Measurements from ENCODE around the gene C1orf87.
A peak's percentile ranks its signal among the peaks of the same experiment; 100 is the strongest.

C1orf87 gene

DNA sequence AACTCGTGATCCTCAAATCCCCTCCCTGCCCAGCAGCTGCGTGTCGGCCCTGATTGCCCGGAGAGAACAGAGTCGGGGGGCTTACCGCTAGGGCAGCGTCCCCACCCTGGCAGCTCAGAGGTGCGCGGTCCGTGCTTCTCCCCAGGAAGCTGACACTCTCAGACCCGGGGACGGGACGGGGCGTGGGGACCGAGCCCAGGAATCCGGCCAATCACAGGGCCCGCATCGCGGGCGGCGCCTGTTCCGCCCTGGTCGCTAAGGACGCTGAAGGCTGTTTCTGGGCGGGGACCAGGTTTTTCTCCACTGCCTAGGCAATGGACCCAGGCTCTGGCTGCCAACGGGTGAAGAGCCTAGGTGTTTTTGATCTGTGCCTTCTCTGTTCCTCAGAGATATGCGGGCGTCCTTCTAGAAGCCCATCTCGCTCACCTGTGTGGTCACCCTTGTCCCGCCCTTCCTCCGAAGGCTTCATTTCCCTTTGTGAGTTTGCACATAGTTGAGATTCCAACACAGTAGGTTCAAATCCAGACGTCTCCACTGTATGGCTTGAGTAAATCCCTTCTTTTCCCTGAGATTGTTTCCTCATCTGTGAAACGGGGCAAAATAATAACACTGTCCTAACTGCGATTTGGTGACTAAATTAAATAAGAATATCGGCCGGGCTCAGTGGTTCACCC lies at the start of gene C1orf87:
C1orf87 (minus strand) TSS at position 166 of the 674 bp plus-strand sequence. CDS start 1,127 bp downstream, outside the sequence.
- no peak for DNase-seq

GRCh38 chr1:60118085-60118484 lies 44.5 kb upstream of the C1orf87 start:
- peak in 3 of 14 donors; percentile 1 to 4 (median 2) for DNase-seq

DNA sequence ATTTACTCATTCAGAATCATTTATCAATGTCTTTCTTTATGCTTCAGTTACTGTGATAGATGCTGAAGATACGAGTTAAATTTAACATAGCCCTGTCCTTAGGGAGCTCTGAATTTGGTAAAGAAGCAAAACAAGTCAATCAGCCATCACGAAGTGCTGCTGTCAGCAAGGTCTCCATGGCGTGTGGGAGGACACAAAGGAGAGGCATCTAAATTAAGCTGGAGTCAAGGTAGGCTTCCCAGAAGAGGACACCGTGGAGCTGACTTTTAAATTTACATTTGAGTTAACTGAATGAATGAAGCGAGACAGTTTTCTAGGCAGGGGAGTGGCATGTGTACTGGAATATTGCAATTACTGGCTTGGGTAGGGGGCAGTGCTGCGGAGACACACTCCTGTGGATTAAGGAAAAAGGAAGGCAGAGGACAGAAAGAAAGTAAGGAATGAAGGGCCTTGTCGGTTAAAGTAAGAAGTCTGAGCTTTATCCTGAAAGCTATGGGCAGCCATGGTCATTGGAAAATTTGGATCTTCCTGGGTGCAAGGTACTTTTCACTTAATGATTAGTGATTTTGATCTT lies 41.3 kb upstream of the C1orf87 start:
- no peak for DNase-seq

DNA sequence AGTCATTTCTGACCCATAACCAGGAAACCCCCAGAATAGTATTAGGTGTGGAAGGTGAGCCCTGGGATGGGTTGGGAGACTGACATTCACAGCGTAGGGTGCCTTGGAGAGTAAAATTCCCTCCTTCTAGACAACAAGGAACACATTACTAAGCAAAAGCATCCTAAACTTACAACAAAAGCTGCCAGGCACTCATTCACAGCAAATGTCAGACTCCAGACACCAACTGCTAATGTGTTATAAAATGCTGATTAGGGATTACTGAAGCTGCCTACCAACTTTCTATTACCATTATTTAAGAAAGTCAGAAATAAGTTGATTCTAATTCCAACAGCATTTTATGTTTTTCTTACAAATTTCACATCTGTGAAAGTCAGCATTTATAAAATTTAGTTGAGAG lies 40.0 kb upstream of the C1orf87 start:
- DNase-seq: no peak

DNA sequence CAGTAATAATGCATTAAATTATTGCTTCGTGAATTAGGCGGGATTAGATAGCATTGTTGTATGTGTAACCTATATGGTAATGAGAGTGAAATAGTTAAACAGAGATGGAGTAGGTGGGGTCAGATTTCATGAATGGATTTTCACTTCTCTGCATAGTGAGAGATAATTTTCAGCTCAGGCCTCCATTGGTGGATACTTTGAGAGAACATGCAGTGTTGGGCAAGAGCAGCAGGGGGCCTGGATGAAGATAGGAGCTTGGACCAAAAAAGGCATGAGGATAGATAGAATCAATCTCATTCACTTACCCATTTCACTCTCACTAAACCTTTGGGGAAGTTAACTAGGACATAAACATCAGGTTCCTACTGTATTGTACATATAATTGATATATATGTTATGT lies 39.5 kb upstream of the C1orf87 start:
- no peak for DNase-seq

- DNase-seq: no peak
Observed at GRCh38 chr1:60111716-60112115, 38.1 kb upstream of the C1orf87 start.

GRCh38 chr1:60111118-60111517 lies 37.5 kb upstream of the C1orf87 start:
- no peak for DNase-seq

DNA sequence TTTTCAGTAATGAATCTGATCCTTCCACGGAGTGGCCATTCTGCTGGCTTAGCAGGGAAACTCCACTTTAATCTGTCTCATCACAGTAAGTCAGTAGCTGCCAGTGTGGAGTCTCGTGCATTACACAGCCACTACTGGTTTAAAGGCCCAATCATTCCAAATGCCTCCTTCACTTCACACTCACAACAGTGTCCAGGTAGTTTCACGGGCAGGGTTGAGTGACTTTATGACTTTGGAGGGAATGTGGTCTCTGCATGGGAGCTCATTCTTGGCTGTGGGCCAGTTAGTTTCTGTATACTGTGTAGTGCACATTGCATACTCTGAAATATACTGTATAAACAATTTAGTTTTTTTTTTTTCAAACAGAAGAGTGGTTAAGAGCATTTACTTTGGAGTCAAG lies 34.6 kb upstream of the C1orf87 start:
- no peak for DNase-seq

DNA sequence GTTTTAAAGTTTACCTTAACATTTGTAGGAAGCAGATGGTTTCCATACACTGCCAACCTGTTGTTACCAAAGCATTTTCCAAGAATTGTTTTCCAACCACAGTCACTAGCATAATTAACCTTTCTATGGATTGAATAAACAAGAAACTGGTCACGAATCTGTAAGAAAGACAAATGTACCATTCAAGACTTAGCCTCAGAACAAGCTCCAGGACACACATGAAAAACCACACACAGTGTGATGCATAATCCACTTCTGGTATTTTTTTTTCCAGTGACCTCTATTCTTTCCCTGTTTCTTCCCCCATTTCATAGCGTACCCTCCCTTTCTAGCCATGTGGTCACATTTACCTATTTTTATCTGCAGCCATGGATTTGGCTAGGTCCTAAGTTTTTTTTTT lies 29.6 kb upstream of the C1orf87 start:
- no peak for DNase-seq

DNA sequence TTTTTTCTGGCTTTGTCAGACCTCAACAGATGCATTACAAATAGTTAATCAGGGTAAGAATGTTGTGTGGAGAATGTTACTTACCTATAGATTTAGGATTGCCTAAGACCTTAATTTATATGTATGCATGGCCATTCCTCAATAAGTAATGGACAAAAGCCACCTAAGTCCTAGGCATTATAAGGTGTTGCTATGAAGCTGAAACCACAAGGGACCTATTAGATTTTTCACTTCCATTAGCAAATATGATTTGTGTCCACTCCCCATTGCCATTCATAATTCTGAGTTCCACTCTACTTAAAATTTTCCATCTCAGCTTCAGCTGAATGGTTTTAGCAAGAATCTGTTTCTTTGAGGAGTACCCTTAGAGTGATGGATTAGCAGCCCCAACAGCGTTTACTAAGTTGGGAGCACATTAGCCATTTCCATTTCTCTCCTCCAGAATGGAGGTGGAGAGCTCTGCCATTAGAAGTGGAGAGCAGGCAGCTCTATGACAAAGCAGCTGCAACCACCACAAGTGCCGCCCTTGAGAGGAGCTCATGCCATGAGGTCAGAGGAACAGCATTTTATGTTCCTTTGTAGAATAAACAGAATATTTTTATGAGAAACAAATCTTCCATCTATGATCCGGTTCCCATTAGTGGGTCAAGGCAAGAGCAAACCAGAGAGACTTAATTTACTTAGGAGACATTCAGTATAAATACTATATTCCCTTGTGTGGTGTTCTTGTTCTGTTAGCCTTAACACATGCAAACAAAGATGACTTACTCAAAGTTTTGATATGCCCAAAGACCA lies 28.9 kb upstream of the C1orf87 start:
- no peak for DNase-seq

GRCh38 chr1:60101516-60101915 lies 27.9 kb upstream of the C1orf87 start:
- no peak for DNase-seq

DNA sequence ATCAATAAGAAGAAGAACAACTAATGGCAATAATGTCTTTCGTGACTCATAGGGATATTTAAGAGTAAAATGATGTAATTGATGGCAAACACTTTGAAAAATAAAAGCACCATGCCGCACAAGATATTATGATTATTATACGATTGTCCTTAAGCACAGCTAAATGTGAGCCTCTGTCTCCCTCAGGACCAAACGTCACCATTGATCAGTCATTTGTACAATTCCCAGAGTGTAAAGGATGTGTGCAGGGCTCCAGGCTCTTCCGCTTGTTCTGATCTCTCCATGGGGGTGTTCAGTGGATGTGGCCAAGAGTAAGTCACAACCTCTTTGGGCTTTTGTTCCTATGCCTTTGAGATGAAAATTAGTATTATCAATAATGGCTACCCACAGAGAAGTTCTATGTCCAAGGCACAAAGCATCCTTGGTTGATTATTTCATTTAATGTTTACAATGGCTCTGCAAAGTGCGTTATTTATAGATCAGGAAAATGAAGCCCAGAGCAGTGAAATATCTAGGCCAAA lies 17.7 kb upstream of the C1orf87 start:
- no peak for DNase-seq

- no peak for DNase-seq
Observed at GRCh38 chr1:60090655-60091054, 17.1 kb upstream of the C1orf87 start.

DNA sequence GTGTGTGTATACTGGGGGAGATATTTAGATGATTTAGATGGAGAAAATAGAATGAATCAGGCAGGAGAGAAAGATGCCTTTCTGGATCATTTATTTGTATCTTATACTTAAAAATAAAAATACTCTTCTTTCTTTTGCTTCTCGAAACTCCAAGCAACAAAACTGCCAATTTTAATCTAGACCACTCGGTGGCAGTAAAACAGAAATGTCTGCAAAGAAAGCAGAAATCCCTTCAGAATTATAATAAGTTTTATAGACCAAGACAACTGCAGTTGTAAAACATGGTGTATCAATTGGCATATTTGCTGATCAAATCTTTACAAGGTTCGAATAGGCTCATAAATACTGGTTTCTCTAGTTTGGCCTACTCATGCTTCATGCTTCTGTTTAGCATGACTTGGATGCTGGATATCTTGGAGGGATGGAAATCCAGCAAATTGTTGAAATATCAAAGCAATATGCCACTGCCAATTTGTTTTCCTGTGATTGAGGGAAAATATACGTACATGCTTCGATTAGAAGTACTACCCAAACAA lies 15.1 kb upstream of the C1orf87 start:
- no peak for DNase-seq

DNA sequence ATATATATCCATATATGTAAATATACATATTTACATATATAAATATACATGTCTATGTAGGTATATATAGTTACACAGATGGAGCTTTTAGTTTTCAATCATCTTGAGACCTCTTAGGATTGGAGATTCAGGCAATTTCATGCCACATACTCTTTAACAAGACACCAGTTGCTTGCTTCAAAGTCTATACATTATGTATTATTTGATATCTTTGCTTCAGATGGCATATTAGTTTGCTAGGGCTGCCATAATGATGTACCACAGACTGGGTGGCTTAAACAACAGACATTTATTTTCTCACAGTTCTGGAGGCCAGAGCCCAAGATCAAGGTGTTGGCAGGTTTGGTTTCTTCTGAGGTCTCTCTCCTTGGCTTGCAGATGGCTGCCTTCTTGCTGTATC lies 14.1 kb upstream of the C1orf87 start:
- DNase-seq: no peak

DNA sequence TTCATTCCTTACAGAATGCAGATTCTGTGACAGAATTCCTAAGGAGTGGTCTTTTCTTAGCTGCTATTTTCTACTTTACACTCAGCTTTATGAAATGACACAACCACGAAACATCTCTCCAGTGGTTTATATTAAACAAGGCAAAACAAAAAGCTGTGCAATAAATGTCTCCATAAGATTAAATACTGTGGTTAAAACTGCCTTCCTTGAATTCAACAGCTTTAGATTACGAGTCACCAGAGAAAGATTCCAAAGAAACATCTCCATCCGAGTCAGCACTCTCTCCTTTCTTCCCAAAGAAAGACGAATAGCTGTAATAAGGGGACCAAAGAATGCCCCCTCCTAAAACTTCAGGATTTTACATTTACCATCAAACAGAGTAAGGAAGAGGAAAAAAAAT lies 4.6 kb upstream of the C1orf87 start:
- no peak for DNase-seq

- no peak for DNase-seq
Observed at GRCh38 chr1:60071296-60071695, 2.3 kb downstream of the C1orf87 start.

DNA sequence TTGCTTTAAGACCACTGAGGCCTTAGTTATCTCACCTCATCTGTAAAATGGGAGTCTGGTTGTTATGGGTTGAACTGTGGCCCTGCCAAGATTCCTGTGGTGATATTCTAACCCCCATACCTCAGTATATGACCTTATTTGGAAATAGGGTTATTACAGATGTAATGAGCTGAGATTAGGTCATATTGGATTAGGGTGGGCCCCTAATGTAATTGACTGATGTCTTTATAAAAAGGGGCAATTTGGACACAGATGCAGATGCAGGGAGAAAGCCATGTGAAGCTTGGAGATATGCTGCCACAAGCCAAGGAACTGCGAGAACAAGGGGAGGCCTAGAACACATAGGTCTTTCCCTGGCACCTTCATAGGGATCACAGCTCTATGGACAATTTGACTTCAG lies 3.9 kb downstream of the C1orf87 start:
- DNase-seq: no peak

DNA sequence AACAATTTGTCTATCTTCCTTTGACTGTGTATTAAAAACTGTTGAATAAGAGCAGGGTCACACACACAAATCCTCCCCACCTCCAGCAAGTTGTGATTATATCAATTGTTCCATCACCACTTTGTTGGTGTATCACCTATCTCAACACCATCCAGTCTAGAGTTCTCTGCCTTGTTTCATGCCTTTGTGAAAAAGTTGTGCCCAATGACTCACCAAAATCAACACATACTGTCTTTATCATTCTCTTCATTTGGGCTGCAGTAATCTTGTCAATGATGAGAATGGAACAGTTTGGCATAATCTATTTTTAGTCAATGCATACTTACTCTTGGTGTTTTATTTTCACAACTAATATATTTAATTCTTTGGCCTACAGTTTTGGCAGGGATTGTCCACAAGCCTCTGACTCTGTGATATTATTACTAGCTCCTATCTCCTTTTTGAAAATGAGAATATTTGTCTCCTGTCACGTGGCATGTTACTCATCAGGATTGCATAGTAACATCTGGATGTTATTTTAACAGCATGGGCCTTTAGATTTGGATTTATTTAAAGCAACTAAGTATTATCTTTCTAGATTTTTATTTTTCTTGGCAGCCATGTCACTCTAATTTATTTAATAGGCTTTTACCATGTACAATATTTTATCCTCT lies 5.1 kb downstream of the C1orf87 start:
- DNase-seq: no peak

- no peak for DNase-seq
Observed at GRCh38 chr1:60066001-60066400, 7.6 kb downstream of the C1orf87 start.

- no peak for DNase-seq
Observed at GRCh38 chr1:60065199-60065598, 8.4 kb downstream of the C1orf87 start.

GRCh38 chr1:60063561-60063960 lies 10.0 kb downstream of the C1orf87 start:
- no peak for DNase-seq

- no peak for DNase-seq
Observed at GRCh38 chr1:60059468-60059867, 14.1 kb downstream of the C1orf87 start.
